ENCODE data around the gene SMOC1.

Gene SMOC1

DNA sequence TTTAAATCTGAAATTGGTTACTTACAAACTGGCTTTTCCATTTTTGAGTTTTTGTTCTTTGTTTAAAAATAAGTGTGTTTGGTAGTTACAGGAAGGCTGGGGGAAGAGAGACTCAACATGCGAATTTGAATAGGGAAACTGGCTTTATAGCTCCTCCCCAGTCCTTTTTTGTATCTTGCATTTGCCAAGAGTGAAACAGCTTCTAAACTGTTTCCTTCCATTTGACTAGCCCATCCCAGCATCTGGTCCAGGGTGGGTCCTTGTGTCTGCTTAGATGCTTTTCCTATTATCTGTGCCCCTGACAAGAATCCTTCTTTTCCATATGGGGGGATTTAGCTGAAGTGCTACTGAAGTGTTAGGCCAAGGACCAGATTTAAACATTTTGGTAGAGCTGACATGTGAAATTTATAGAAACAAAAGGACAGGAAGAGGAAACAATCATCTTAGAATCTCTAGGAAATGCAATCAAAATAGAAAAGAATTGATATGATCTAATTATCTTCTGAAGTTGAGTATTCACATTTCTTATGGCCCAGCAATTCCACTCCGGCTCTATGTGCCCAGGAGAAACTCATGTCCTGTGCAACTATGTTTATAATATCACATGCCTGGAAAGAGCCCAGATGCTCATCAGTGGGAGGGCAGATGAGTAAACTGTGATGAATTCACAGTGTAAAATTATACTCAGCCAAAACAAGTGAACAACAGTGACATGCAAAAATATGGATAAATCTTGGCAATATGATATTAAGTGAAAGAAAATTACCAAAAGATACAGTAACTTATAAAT is 7.4 kb downstream of the SMOC1 start:
- no peak for DNase-seq (ENCODE audit: low spot score)
- TF ChIP-seq, protein P1, sequence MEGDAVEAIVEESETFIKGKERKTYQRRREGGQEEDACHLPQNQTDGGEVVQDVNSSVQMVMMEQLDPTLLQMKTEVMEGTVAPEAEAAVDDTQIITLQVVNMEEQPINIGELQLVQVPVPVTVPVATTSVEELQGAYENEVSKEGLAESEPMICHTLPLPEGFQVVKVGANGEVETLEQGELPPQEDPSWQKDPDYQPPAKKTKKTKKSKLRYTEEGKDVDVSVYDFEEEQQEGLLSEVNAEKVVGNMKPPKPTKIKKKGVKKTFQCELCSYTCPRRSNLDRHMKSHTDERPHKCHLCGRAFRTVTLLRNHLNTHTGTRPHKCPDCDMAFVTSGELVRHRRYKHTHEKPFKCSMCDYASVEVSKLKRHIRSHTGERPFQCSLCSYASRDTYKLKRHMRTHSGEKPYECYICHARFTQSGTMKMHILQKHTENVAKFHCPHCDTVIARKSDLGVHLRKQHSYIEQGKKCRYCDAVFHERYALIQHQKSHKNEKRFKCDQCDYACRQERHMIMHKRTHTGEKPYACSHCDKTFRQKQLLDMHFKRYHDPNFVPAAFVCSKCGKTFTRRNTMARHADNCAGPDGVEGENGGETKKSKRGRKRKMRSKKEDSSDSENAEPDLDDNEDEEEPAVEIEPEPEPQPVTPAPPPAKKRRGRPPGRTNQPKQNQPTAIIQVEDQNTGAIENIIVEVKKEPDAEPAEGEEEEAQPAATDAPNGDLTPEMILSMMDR (IDR thresholded peaks at IDR 0.05; ENCODE audit: extremely low read depth, missing control alignments): no peak

DNA sequence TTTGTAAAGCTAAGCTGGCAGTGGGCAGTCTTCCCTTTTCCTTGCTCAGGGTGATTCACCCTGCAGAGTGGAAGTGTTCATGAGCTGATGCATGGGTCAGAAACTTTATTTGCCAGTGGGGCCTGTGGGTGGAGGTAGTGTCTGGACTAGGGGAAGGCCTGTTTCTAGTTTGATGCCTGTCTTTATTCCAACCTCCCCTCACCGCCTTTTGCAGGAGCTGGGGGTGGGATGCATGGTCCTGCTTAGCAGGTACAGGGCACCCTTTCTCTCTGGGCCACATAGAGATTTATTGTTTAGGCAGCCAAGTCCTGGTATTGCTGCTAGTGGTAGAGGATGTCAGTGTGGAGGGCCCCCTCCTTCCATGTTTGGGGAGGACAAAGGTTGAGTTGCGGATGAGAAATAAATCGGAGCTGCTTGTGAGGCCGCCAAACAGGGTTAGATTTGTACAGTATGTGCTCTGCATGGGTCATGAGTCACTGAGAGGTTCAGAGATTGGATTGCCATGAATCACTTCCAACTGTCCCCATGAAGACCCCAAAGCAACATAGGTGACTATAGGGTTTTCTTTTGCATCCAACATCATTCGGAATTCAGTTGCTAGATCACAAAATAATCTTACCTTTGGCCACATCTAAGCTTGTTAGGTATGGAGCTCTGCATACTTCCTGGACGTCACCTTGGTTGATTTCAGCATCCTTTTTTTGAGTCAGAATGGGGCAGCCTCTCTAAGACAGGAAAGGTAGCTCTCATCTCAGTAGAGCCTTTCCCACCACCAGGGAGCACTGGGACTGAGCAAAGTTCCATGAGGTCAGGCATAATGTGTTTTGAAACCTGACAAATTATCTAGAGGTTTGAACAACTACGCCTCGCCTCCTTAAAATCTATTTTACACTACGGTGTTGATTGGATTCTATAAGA is 8.8 kb downstream of the SMOC1 start:
- TF ChIP-seq, protein P1 (IDR thresholded peaks at IDR 0.05; ENCODE audit: extremely low read depth, missing control alignments): no peak
- DNase-seq (ENCODE audit: low spot score): no peak

GRCh38 chr14:69891422-69891821 is 12.2 kb downstream of the SMOC1 start:
- TF ChIP-seq, protein P1 (IDR thresholded peaks at IDR 0.05; ENCODE audit: extremely low read depth, missing control alignments): no peak
- no peak for DNase-seq (ENCODE audit: low spot score)

GRCh38 chr14:69895109-69895508 is 15.9 kb downstream of the SMOC1 start:
- TF ChIP-seq, protein P1 (IDR thresholded peaks at IDR 0.05; ENCODE audit: extremely low read depth, missing control alignments): no peak

GRCh38 chr14:69896080-69896479 is 16.9 kb downstream of the SMOC1 start:
- no peak for DNase-seq (ENCODE audit: low spot score)
- TF ChIP-seq, protein P1 (IDR thresholded peaks at IDR 0.05; ENCODE audit: extremely low read depth, missing control alignments): no peak

More at GRCh38 chr14:69895109-69895508, 15.9 kb downstream of the SMOC1 start:
- DNase-seq (ENCODE audit: low spot score): no peak

DNA sequence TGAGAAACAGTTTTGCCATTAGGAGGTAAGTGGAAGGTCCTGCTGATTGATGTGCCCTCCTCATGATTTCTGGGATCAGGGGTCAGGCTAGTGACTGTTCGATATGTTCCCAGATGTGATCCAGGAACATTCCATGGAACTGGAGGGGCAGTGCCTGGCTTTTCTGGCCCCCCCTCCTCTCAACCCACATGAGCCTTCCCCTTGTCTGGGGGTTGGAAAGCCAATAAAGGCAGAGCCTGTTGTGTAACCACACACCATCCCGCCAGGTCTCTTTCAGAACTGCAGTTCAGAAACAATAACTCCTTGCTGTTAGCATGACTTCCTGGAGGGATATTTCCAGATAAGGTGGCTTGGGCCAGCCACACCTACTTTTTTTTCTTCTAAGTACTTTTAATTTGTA is 17.8 kb downstream of the SMOC1 start:
- DNase-seq (ENCODE audit: low spot score): no peak
- TF ChIP-seq, protein P1 (IDR thresholded peaks at IDR 0.05; ENCODE audit: extremely low read depth, missing control alignments): no peak

GRCh38 chr14:69900603-69901002 is 21.4 kb downstream of the SMOC1 start:
- DNase-seq (ENCODE audit: low spot score): no peak
- TF ChIP-seq, protein P1 (IDR thresholded peaks at IDR 0.05; ENCODE audit: extremely low read depth, missing control alignments): no peak

Data from GM20000 (cell line).